HepG2 (cell line): ENCODE measurements around the gene MSS51. TPM values are rescaled to one million over a fixed set of nuclear protein-coding genes. Genes with fewer than 3 reads are reported as not detected.

ENCODE experiments used
- ATAC-seq: fragments of 200-7000 bp; cut with Tn5 transposase; 3 replicates; pipeline ENCODE4 v1.9.1; 2020; ENCODE audit warnings: mild to moderate bottlenecking, moderate library complexity
- BruUV-seq: library from RNA; stranded (reverse); fragments of 400-500 nt; replicated peaks from 2 replicates; lab custom pipeline; 2021; lab: Mats Ljungman, UMichigan
- CTCF ChIA-PET: fragments of 300-600 bp; formaldehyde crosslinking; extraction: SDS; loops from one replicate; lab custom pipeline; 2021; ENCODE audit warnings: low total read pairs, inconsistent platforms, low intra/inter-chr PET ratio; lab: Yijun Ruan, JAX
- POLR2A ChIA-PET: fragments of 350-600 bp; sonication (Branson Sonifier 250); formaldehyde crosslinking; loops from one replicate; lab custom pipeline; 2020; ENCODE audit warnings: antibody characterized with exemption, inconsistent platforms; lab: Yijun Ruan, JAX
- DNase-seq: peaks from one replicate; pipeline ENCODE4 v3.0.0-alpha.2; 2015; ENCODE audit warnings: low spot score
- FAIRE-seq: peaks from 3 replicates; lab custom pipeline; 2011; peaks lifted over from hg19 to GRCh38; lab: Jason Lieb, UNC
- H2AFZ ChIP-seq: one replicate; pipeline ENCODE4 v1.6.1; 2011; ENCODE audit warnings: low read length, inconsistent platforms
- H3K27ac ChIP-seq: fragments of 300-600 bp; 3 replicates; pipeline ENCODE4 v1.8.0; 2011; ENCODE audit warnings: mixed run types, mild to moderate bottlenecking, mixed read lengths, low read length, inconsistent platforms; ENCODE audit not compliant: insufficient read depth; ENCODE audit errors: extremely low read length
- H3K27me3 ChIP-seq, 2 experiments: fragments of 200-600 bp in 1 of 2; 2 replicates in 1 of 2; 3 replicates in 1 of 2; pipeline versions ENCODE4 v1.6.0 to v1.8.0; 2011; ENCODE audit warnings: low read length in 2 of 2, mild to moderate bottlenecking in 2 of 2, moderate library complexity in 2 of 2, inconsistent platforms in 1 of 2; ENCODE audit not compliant: insufficient read depth in 2 of 2, control insufficient read depth in 1 of 2
- H3K36me3 ChIP-seq, 2 experiments: fragments of 200-600 bp in 1 of 2; replicated peaks in 1 of 2; 2 replicates in 1 of 2; 3 replicates in 1 of 2; pipeline versions ENCODE4 v1.5.1 to v1.8.0; 2011; ENCODE audit warnings: low read length in 2 of 2, inconsistent platforms in 1 of 2; ENCODE audit not compliant: insufficient read depth in 2 of 2, control insufficient read depth in 1 of 2
- H3K4me1 ChIP-seq: 2 replicates; pipeline ENCODE4 v1.5.1; 2012; ENCODE audit warnings: low read length, inconsistent platforms; ENCODE audit not compliant: insufficient read depth
- H3K4me2 ChIP-seq: 2 replicates; pipeline ENCODE4 v1.6.0; 2011; ENCODE audit warnings: low read depth, low read length, inconsistent platforms
- H3K4me3 ChIP-seq, 3 experiments: fragments of 200-600 bp in 1 of 3; sonication (generic), shearing (Covaris generic) in 1 of 3; replicated peaks in 1 of 3; 2 replicates each; pipeline ENCODE4 v1.5.1; 2011 to 2016; ENCODE audit warnings: low read length in 3 of 3, inconsistent platforms in 2 of 3, low read depth in 2 of 3, mild to moderate bottlenecking in 2 of 3, control low read depth in 1 of 3, mixed read lengths in 1 of 3; ENCODE audit not compliant: insufficient read depth in 1 of 3
- H3K79me2 ChIP-seq: one replicate; pipeline ENCODE4 v1.6.1; 2011; ENCODE audit warnings: low read length, inconsistent platforms; ENCODE audit not compliant: insufficient read depth
- H3K9ac ChIP-seq: 2 replicates; pipeline ENCODE4 v1.6.0; 2011; ENCODE audit warnings: mild to moderate bottlenecking, low read depth, low read length, inconsistent platforms; ENCODE audit not compliant: insufficient read depth
- H3K9me3 ChIP-seq: 2 replicates; pipeline ENCODE4 v1.5.1; 2012; ENCODE audit warnings: mild to moderate bottlenecking, low read length
- H4K20me1 ChIP-seq: 2 replicates; pipeline ENCODE4 v1.6.0; 2011; ENCODE audit warnings: inconsistent platforms, mild to moderate bottlenecking, low read length, moderate library complexity; ENCODE audit not compliant: insufficient read depth
- ATAD3A ChIP-seq: sonication (generic); formaldehyde crosslinking; IDR thresholded peaks from 2 replicates; pipeline ENCODE4 v1.4.0; 2020; ENCODE audit warnings: missing genetic modification reagents
- CENPX ChIP-seq: sonication (generic); formaldehyde crosslinking; IDR thresholded peaks from 2 replicates; pipeline ENCODE4 v1.9.0; 2021; ENCODE audit warnings: mild to moderate bottlenecking, missing genetic modification reagents, moderate library complexity
- ELK4 ChIP-seq: sonication (generic); formaldehyde crosslinking; IDR thresholded peaks from 2 replicates; pipeline ENCODE4 v1.9.0; 2021; ENCODE audit warnings: missing genetic modification reagents, borderline replicate concordance
- THAP7 ChIP-seq: sonication (generic); formaldehyde crosslinking; IDR thresholded peaks from 2 replicates; pipeline ENCODE4 v1.8.1; 2023; ENCODE audit warnings: mild to moderate bottlenecking, missing genetic modification reagents
- ZC3H4 ChIP-seq: sonication (generic); formaldehyde crosslinking; IDR thresholded peaks from 2 replicates; pipeline ENCODE4 v1.4.0; 2020; ENCODE audit warnings: missing genetic modification reagents, borderline replicate concordance
- ZGPAT ChIP-seq: IDR thresholded peaks from 2 replicates; pipeline ENCODE4 v1.6.1; 2016; ENCODE audit warnings: mild to moderate bottlenecking
- ZHX1 ChIP-seq: sonication (generic); formaldehyde crosslinking; IDR thresholded peaks from 2 replicates; pipeline ENCODE4 v1.8.1; 2022; ENCODE audit warnings: low read depth, mild to moderate bottlenecking, missing genetic modification reagents
- ZKSCAN5 ChIP-seq: sonication (generic); formaldehyde crosslinking; IDR thresholded peaks from 2 replicates; pipeline ENCODE4 v1.5.1; 2020; ENCODE audit warnings: mild to moderate bottlenecking, missing genetic modification reagents
- ZNF337 ChIP-seq: sonication (generic); formaldehyde crosslinking; IDR thresholded peaks from 2 replicates; pipeline ENCODE4 v1.5.1; 2020; ENCODE audit warnings: missing genetic modification reagents, low read depth, mild to moderate bottlenecking, borderline replicate concordance
- ZNF484 ChIP-seq: sonication (generic); formaldehyde crosslinking; IDR thresholded peaks from 2 replicates; pipeline ENCODE4 v1.5.1; 2020; ENCODE audit warnings: mild to moderate bottlenecking, low read depth, missing genetic modification reagents, borderline replicate concordance
- ZNF597 ChIP-seq: sonication (generic); formaldehyde crosslinking; IDR thresholded peaks from 2 replicates; pipeline ENCODE4 v1.5.0; 2020; ENCODE audit warnings: missing genetic modification reagents
- ZNF614 ChIP-seq: IDR thresholded peaks from 2 replicates; pipeline ENCODE4 v1.6.1; 2018; ENCODE audit warnings: missing biosample characterization, missing genetic modification reagents, inconsistent platforms, borderline replicate concordance
- ZNF691 ChIP-seq: sonication (generic); formaldehyde crosslinking; IDR thresholded peaks from 2 replicates; pipeline ENCODE4 v1.4.0; 2020; ENCODE audit warnings: missing genetic modification reagents, low read depth, mild to moderate bottlenecking, borderline replicate concordance
- ZNF737 ChIP-seq: sonication (generic); formaldehyde crosslinking; IDR thresholded peaks from 2 replicates; pipeline ENCODE4 v1.5.0; 2020; ENCODE audit warnings: missing genetic modification reagents, mild to moderate bottlenecking, borderline replicate concordance
- ZSCAN22 ChIP-seq: sonication (generic); formaldehyde crosslinking; IDR thresholded peaks from 2 replicates; pipeline ENCODE4 v1.4.0; 2020; ENCODE audit warnings: mild to moderate bottlenecking, missing genetic modification reagents
- WGBS: methylation state at CpG from one replicate; pipeline ENCODE4 v1.1.6; 2017; ENCODE audit warnings: low lambda C conversion rate; 5-methylcytosine and 5-hydroxymethylcytosine counted together
- in situ Hi-C: cut with HindIII; loops from 2 replicates; pipeline ENCODE4 v1.10.0; 2017; ENCODE audit warnings: low pct_unique_long_range_greater_than_20kb; ENCODE audit not compliant: extremely low pct_ligation_motif_present
- intact Hi-C: fragments of 100-400 bp; cut with micrococcal nuclease; formaldehyde crosslinking; loops from one replicate; pipeline ENCODE4 v1.10.0; 2022; ENCODE audit not compliant: unreplicated experiment
- polyA plus RNA-seq, 8 experiments: library from polyadenylated mRNA; depleted of rRNA in 3 of 8; stranded (reverse) in 7 of 8; unstranded in 1 of 8; fragments of >200 nt; fragmentation: Illumina TruSeq in 4 of 8; extraction: Trizol in 4 of 8; gene quantifications; 2 replicates each; pipeline versions ENCODE4 v1.2.1 to v1.2.3, GENCODE V29; 2011 to 2016; ENCODE audit warnings: low read depth in 4 of 8, missing spikeins in 1 of 8, mixed read lengths in 1 of 8; ENCODE audit not compliant: insufficient read depth in 1 of 8
- total RNA-seq, 5 experiments: library from RNA; depleted of rRNA; stranded (reverse); fragments of >200 nt; fragmentation: Illumina TruSeq; extraction: Trizol; gene quantifications; 2 replicates each; pipeline ENCODE4 v1.2.3, GENCODE V29; 2016; ENCODE audit warnings: low read depth in 1 of 5

MSS51 gene
- total and polyA plus RNA-seq, 2 of the 13 experiments (the other 11 are each of a cell fraction or from before 2014, with no cell fraction given) = 0.91 to 2.4 TPM

- TF ChIP-seq ZNF691 = no peak
- TF ChIP-seq ZKSCAN5 (CRISPR knock-in tag) = no peak
- no peak for TF ChIP-seq ZSCAN22 (CRISPR knock-in tag)
- TF ChIP-seq ZHX1 = no peak
- no peak for TF ChIP-seq ZNF614
- no peak for TF ChIP-seq ZC3H4
- TF ChIP-seq ATAD3A (CRISPR knock-in tag) = no peak
Measured at GRCh38 chr10:73386583-73386982, 46.8 kb downstream of the MSS51 start (continued).

- Histone ChIP-seq H4K20me1 (no peaks in the 10 kb centered on the region), H3K79me2 (no peaks in the 10 kb centered on the region), H2AFZ (no peak overlapping the region), H3K27me3 (no peaks in the 10 kb centered on the region), H3K9ac (no peak overlapping the region), H3K9me3 (no peaks in the 10 kb centered on the region), H3K27ac (no peak overlapping the region), H3K4me3 (no peak overlapping the region), H3K36me3 (peaks cover 14 to 64% of the 10 kb centered on the region in 2 experiments), H3K4me2 (no peak overlapping the region), H3K4me1 (no peaks in the 10 kb centered on the region)
- no peak for DNase-seq
- no TSS peak for BruUV-seq
- intact Hi-C loops (no loop called here), in situ Hi-C loops (no loop called here)
- 100% methylated on average over 1 of the region's 1 CpG for WGBS
- CTCF ChIA-PET = no interaction called here
- FAIRE-seq = no peak
- POLR2A ChIA-PET = no interaction called here
- no peak for ATAC-seq
- TF ChIP-seq ZNF597 (CRISPR knock-in tag) = no peak
- TF ChIP-seq CENPX (CRISPR knock-in tag) = no peak
- no peak for TF ChIP-seq ZGPAT (CRISPR knock-in tag)
- TF ChIP-seq ZNF737 (CRISPR knock-in tag) = no peak
- TF ChIP-seq ZNF337 (CRISPR knock-in tag) = no peak
- TF ChIP-seq ELK4 (CRISPR knock-in tag) = no peak
- no peak for TF ChIP-seq THAP7 (CRISPR knock-in tag)
- no peak for TF ChIP-seq ZNF484
Measured at GRCh38 chr10:73379064-73379748, 54.2 kb downstream of the MSS51 start.
